OCI-LY7 (cell line): Measurements from ENCODE around the gene HAT1. TPM values are rescaled to one million over a fixed set of nuclear protein-coding genes. Genes with fewer than 3 reads are reported as not detected.
"Not testable (repeated sequence)": the region's sequence is repeated elsewhere in the genome, so short reads cannot be mapped to it uniquely, and the experiment has no call there.

ENCODE experiments used
- BruUV-seq: library from RNA; stranded (reverse); fragments of 400-500 nt; replicated peaks from 2 replicates; lab custom pipeline; 2021; lab: Mats Ljungman, UMichigan
- CTCF ChIA-PET: fragments of 300-600 bp; sonication (Branson Sonifier 250); formaldehyde crosslinking; loops from one replicate; lab custom pipeline; 2022; ENCODE audit warnings: antibody characterized with exemption; ENCODE audit not compliant: unreplicated experiment; lab: Charles Lee
- POLR2A ChIA-PET: fragments of 300-600 bp; sonication (Branson Sonifier 250); formaldehyde crosslinking; loops from one replicate; lab custom pipeline; 2022; ENCODE audit warnings: antibody characterized with exemption; lab: Charles Lee
- DNase-seq: peaks from one replicate; pipeline ENCODE4 v3.0.0-alpha.2; 2015; ENCODE audit warnings: low spot score
- H2AFZ ChIP-seq: fragments of 200-600 bp; sonication (generic), shearing (Covaris generic); 2 replicates; pipeline ENCODE4 v1.6.1; 2014; ENCODE audit warnings: mild to moderate bottlenecking, antibody characterized with exemption, low read length, moderate library complexity
- H3K27ac ChIP-seq: fragments of 200-600 bp; sonication (generic); 2 replicates; pipeline ENCODE4 v1.5.1; 2014; ENCODE audit warnings: mixed run types, low read depth, mild to moderate bottlenecking, moderate library complexity, low read length, inconsistent platforms; ENCODE audit not compliant: poor library complexity, severe bottlenecking
- H3K36me3 ChIP-seq: fragments of 200-600 bp; sonication (generic); 2 replicates; pipeline ENCODE4 v1.6.1; 2014; ENCODE audit warnings: mild to moderate bottlenecking, antibody characterized with exemption, low read length, moderate library complexity, mixed read lengths; ENCODE audit not compliant: insufficient read depth
- H3K4me1 ChIP-seq: fragments of 200-600 bp; sonication (generic); 2 replicates; pipeline ENCODE4 v1.5.1; 2014; ENCODE audit warnings: mild to moderate bottlenecking, low read length; ENCODE audit not compliant: insufficient read depth, poor library complexity, severe bottlenecking
- H3K4me2 ChIP-seq: fragments of 200-600 bp; sonication (generic); 2 replicates; pipeline ENCODE4 v1.6.1; 2014; ENCODE audit warnings: mild to moderate bottlenecking, low read length
- H3K4me3 ChIP-seq: fragments of 200-600 bp; sonication (generic); 2 replicates; pipeline ENCODE4 v1.5.1; 2014; ENCODE audit warnings: mild to moderate bottlenecking, low read depth, low read length; ENCODE audit not compliant: poor library complexity, severe bottlenecking
- H3K79me2 ChIP-seq: fragments of 200-600 bp; sonication (generic); 2 replicates; pipeline ENCODE4 v1.6.1; 2016; ENCODE audit warnings: low read depth, mild to moderate bottlenecking, low read length, moderate library complexity, mixed read lengths; ENCODE audit not compliant: insufficient read depth
- H3K9me2 ChIP-seq: fragments of 200-600 bp; sonication (generic); 2 replicates; pipeline ENCODE4 v1.6.1; 2016; ENCODE audit warnings: mild to moderate bottlenecking, low read length, mixed read lengths; ENCODE audit not compliant: insufficient read depth
- H3K9me3 ChIP-seq: fragments of 200-600 bp; sonication (generic); 2 replicates; pipeline ENCODE4 v1.6.1; 2014; ENCODE audit warnings: mild to moderate bottlenecking, mixed run types, low read length, mixed read lengths
- H4K20me1 ChIP-seq: fragments of 200-600 bp; sonication (generic); 2 replicates; pipeline ENCODE4 v1.6.1; 2014; ENCODE audit warnings: mild to moderate bottlenecking, antibody characterized with exemption, low read length, moderate library complexity, mixed read lengths; ENCODE audit not compliant: insufficient read depth
- CTCF ChIP-seq: fragments of 200-600 bp; sonication (generic); conservative IDR thresholded peaks from 2 replicates; pipeline ENCODE4 v1.5.1; 2014; ENCODE audit warnings: mild to moderate bottlenecking, antibody characterized with exemption, low read length, moderate library complexity, mixed read lengths
- EZH2phosphoT487 ChIP-seq: fragments of 200-600 bp; sonication (generic); IDR thresholded peaks from 2 replicates; pipeline ENCODE4 v1.6.1; 2018; ENCODE audit warnings: low read depth, borderline replicate concordance, mild to moderate bottlenecking, mixed run types, antibody characterized with exemption, low read length, moderate library complexity, mixed read lengths
- intact Hi-C: fragments of 100-400 bp; cut with micrococcal nuclease; formaldehyde crosslinking; loops from one replicate; pipeline ENCODE4 v1.10.0; 2022; ENCODE audit not compliant: unreplicated experiment
- total RNA-seq, 2 experiments: library from RNA; depleted of rRNA in 1 of 2; stranded (reverse); fragments of >200 nt in 1 of 2; shearing (Covaris generic) in 1 of 2; gene quantifications; 2 replicates each; pipeline ENCODE4 v1.2.3, GENCODE V29; 2014 to 2022

The HAT1 gene
- total RNA-seq, 2 experiments from 2014 or later: 77.5 to 96.5 TPM

- Histone ChIP-seq H3K4me3 (no peak overlapping the region), H2AFZ (no peak overlapping the region), H3K9me3 (no peaks in the 10 kb centered on the region), H3K9me2 (no peaks in the 10 kb centered on the region), H3K4me1 (peaks cover 12% of the 10 kb centered on the region), H3K36me3 (no peaks in the 10 kb centered on the region), H4K20me1 (no peaks in the 10 kb centered on the region), H3K79me2 (no peaks in the 10 kb centered on the region), H3K27ac (no peak overlapping the region), H3K4me2 (no peak overlapping the region)
- intact Hi-C loops: no loop called here
- TF ChIP-seq CTCF (no peak), EZH2phosphoT487 (no peak)
- no peak for DNase-seq
- CTCF ChIA-PET: no interaction called here
- BruUV-seq: no TSS peak
- POLR2A ChIA-PET: no interaction called here
These were observed 73.3 kb downstream of the HAT1 start for GRCh38 chr2:171995586-171995985.

GRCh38 chr2:171996021-171996420, 73.8 kb downstream of the HAT1 start:
- no peak overlapping the region for H3K4me3 ChIP-seq
- POLR2A ChIA-PET: interaction anchor here (0.7 kb wide), 1 partner anchor 328 kb away, joined by 7 read pairs; no protein-coding TSS in a partner anchor
- BruUV-seq: no TSS peak
- CTCF ChIA-PET: no interaction called here
- no peak overlapping the region for H2AFZ ChIP-seq
- H3K27ac ChIP-seq: no peak overlapping the region
- TF ChIP-seq EZH2phosphoT487 (no peak), CTCF (no peak)
- H3K36me3 ChIP-seq: no peaks in the 10 kb centered on the region
- H4K20me1 ChIP-seq: no peaks in the 10 kb centered on the region
- H3K9me3 ChIP-seq: no peaks in the 10 kb centered on the region
- H3K9me2 ChIP-seq: no peaks in the 10 kb centered on the region
- no peak overlapping the region for H3K4me2 ChIP-seq
- H3K79me2 ChIP-seq: no peaks in the 10 kb centered on the region
- peaks cover 17% of the 10 kb centered on the region for H3K4me1 ChIP-seq
- intact Hi-C loops: no loop called here
- DNase-seq: no peak

- BruUV-seq, H2AFZ ChIP-seq, H3K9me3 ChIP-seq, H3K79me2 ChIP-seq, H3K27ac ChIP-seq, H3K9me2 ChIP-seq, H3K4me2 ChIP-seq, DNase-seq, H3K4me3 ChIP-seq, POLR2A ChIA-PET, H4K20me1 ChIP-seq, CTCF ChIA-PET, intact Hi-C loops, H3K36me3 ChIP-seq: not testable (repeated sequence)
- peaks cover 18% of the 10 kb centered on the region for H3K4me1 ChIP-seq
These were observed 74.8 kb downstream of the HAT1 start for GRCh38 chr2:171997031-171997430.
